HG03064 (cell line): ENCODE results near the gene ARMC2.

Experiments used
- ATAC-seq: cut with Tn5 transposase; IDR thresholded peaks from one replicate; pipeline ENCODE4 v1.9.1; 2021; ENCODE audit warnings: low read depth; ENCODE audit not compliant: unreplicated experiment

ARMC2 gene

GRCh38 chr6:109009236-109009961, 161.2 kb downstream of the ARMC2 start:
- ATAC-seq = peak; percentile 84

GRCh38 chr6:109009962-109010704, 161.9 kb downstream of the ARMC2 start:
- no peak for ATAC-seq

- no peak for ATAC-seq
Observed at GRCh38 chr6:109010705-109011102, 162.5 kb downstream of the ARMC2 start.

GRCh38 chr6:109013656-109014305, 165.6 kb downstream of the ARMC2 start:
- ATAC-seq = no peak

- ATAC-seq = no peak
Observed at GRCh38 chr6:109014606-109015005, 166.4 kb downstream of the ARMC2 start.

GRCh38 chr6:109015176-109015575, 167.0 kb downstream of the ARMC2 start:
- ATAC-seq = no peak

- no peak for ATAC-seq
Observed at GRCh38 chr6:109019911-109020310, 171.7 kb downstream of the ARMC2 start.

- ATAC-seq = no peak
Observed at GRCh38 chr6:109021870-109022269, 173.6 kb downstream of the ARMC2 start.

GRCh38 chr6:109023356-109023925, 175.2 kb downstream of the ARMC2 start:
- no peak for ATAC-seq
